H1 (cell line): ENCODE measurements around the gene ADCY2. TPM values are rescaled to one million over a fixed set of nuclear protein-coding genes. Genes with fewer than 3 reads are reported as not detected.
A peak's percentile ranks its signal among the peaks of the same experiment; 100 is the strongest.

Experiments used
- CTCF ChIA-PET: fragments of 300-600 bp; sonication (Branson Sonifier 250); formaldehyde crosslinking; loops from one replicate; lab custom pipeline; 2021; ENCODE audit not compliant: partially characterized antibody; lab: Charles Lee
- POLR2A ChIA-PET: fragments of 300-600 bp; sonication (Branson Sonifier 250); formaldehyde crosslinking; loops from one replicate; lab custom pipeline; 2021; ENCODE audit warnings: inconsistent platforms; ENCODE audit not compliant: partially characterized antibody; lab: Charles Lee
- DNase-seq, 2 experiments: peaks; one replicate each; pipeline versions ENCODE4 v3.0.0 to v3.0.0-alpha.2; 2010 to 2022; ENCODE audit warnings: low spot score in 2 of 2, low read depth in 1 of 2, mixed read lengths in 1 of 2
- FAIRE-seq: peaks from 2 replicates; lab custom pipeline; 2011; peaks lifted over from hg19 to GRCh38; lab: Jason Lieb, UNC
- H2AFZ ChIP-seq: 2 replicates; pipeline ENCODE4 v1.8.1; 2012; ENCODE audit warnings: low read length, inconsistent platforms
- H2AK5ac ChIP-seq: 2 replicates; pipeline ENCODE4 v1.6.1; 2013; ENCODE audit warnings: low read depth, low read length
- H2BK120ac ChIP-seq: replicated peaks from 2 replicates; pipeline ENCODE3; 2013; ENCODE audit warnings: low read depth, low read length, inconsistent platforms
- H2BK12ac ChIP-seq: 2 replicates; pipeline ENCODE4 v1.6.1; 2013; ENCODE audit warnings: low read depth, low read length
- H2BK15ac ChIP-seq: 2 replicates; pipeline ENCODE4 v1.6.1; 2013; ENCODE audit warnings: low read length
- H2BK20ac ChIP-seq: 2 replicates; pipeline ENCODE4 v1.6.1; 2013; ENCODE audit warnings: low read length
- H2BK5ac ChIP-seq: 2 replicates; pipeline ENCODE4 v1.6.1; 2013; ENCODE audit warnings: low read depth, low read length
- H3K14ac ChIP-seq: 2 replicates; pipeline ENCODE4 v1.6.1; 2013; ENCODE audit warnings: inconsistent platforms; ENCODE audit not compliant: insufficient read length
- H3K18ac ChIP-seq: 2 replicates; pipeline ENCODE4 v1.6.1; 2013; ENCODE audit warnings: low read length; ENCODE audit errors: extremely low read depth
- H3K23ac ChIP-seq: 2 replicates; pipeline ENCODE4 v1.6.1; 2013; ENCODE audit warnings: inconsistent platforms; ENCODE audit not compliant: insufficient read length
- H3K23me2 ChIP-seq: 2 replicates; pipeline ENCODE4 v1.6.1; 2013; ENCODE audit warnings: low read depth, low read length
- H3K27ac ChIP-seq: 2 replicates; pipeline ENCODE4 v1.6.1; 2011; ENCODE audit warnings: low read depth, low read length, inconsistent platforms
- H3K27me3 ChIP-seq, 4 experiments: replicated peaks in 1 of 4; 1 replicate in 1 of 4; 2 replicates in 3 of 4; pipeline versions ENCODE4 v1.6.1 to v1.8.1; 2011 to 2013; ENCODE audit warnings: low read length in 3 of 4, mild to moderate bottlenecking in 3 of 4, inconsistent platforms in 2 of 4, mixed read lengths in 2 of 4, moderate library complexity in 1 of 4; ENCODE audit not compliant: control insufficient read depth in 3 of 4, insufficient read depth in 3 of 4; ENCODE audit errors: extremely low read depth in 1 of 4
- H3K36me3 ChIP-seq, 4 experiments: 2 replicates each; pipeline versions ENCODE4 v1.6.1 to v1.8.1; 2011 to 2013; ENCODE audit warnings: mild to moderate bottlenecking in 4 of 4, low read length in 3 of 4, moderate library complexity in 2 of 4, control low read depth in 1 of 4, inconsistent platforms in 1 of 4; ENCODE audit not compliant: insufficient read depth in 4 of 4, control insufficient read depth in 2 of 4
- H3K4ac ChIP-seq: replicated peaks from 2 replicates; pipeline ENCODE3; 2013; ENCODE audit warnings: low read length, low read depth, mixed read lengths, inconsistent platforms; ENCODE audit not compliant: insufficient read length
- H3K4me1 ChIP-seq, 4 experiments: replicated peaks in 1 of 4; 1 replicate in 1 of 4; 2 replicates in 3 of 4; pipeline versions ENCODE4 v1.6.1 to v1.8.1; 2011 to 2013; ENCODE audit warnings: low read length in 3 of 4, inconsistent platforms in 2 of 4, mixed read lengths in 1 of 4; ENCODE audit not compliant: insufficient read depth in 4 of 4, control insufficient read depth in 3 of 4
- H3K4me2 ChIP-seq, 2 experiments: 2 replicates each; pipeline versions ENCODE4 v1.6.1 to v1.8.1; 2011 to 2013; ENCODE audit warnings: low read depth in 2 of 2, low read length in 2 of 2, control low read depth in 1 of 2, inconsistent platforms in 1 of 2, mild to moderate bottlenecking in 1 of 2; ENCODE audit not compliant: insufficient read depth in 1 of 2
- H3K4me3 ChIP-seq, 4 experiments: fragments of 200-600, 300-600 bp in 1 of 4; sonication (generic), shearing (Covaris generic), sonication (Bioruptor Twin) in 1 of 4; 2 replicates each; pipeline versions ENCODE4 v1.5.1 to v1.8.1; 2011 to 2016; ENCODE audit warnings: low read length in 4 of 4, low read depth in 3 of 4, control low read depth in 2 of 4, inconsistent platforms in 2 of 4, mild to moderate bottlenecking in 2 of 4, mixed read lengths in 1 of 4, moderate library complexity in 1 of 4; ENCODE audit not compliant: insufficient read depth in 2 of 4; ENCODE audit errors: extremely low read depth in 1 of 4
- H3K56ac ChIP-seq: replicated peaks from 2 replicates; pipeline ENCODE3; 2013; ENCODE audit warnings: low read depth, mild to moderate bottlenecking, mixed read lengths, low read length, inconsistent platforms; ENCODE audit not compliant: insufficient read length
- H3K79me1 ChIP-seq: 2 replicates; pipeline ENCODE4 v1.6.1; 2013; ENCODE audit warnings: low read depth, low read length, control low read depth
- H3K79me2 ChIP-seq, 2 experiments: 2 replicates each; pipeline versions ENCODE4 v1.6.1 to v1.8.1; 2012 to 2013; ENCODE audit warnings: low read length in 2 of 2, mild to moderate bottlenecking in 2 of 2, inconsistent platforms in 1 of 2; ENCODE audit not compliant: insufficient read depth in 2 of 2, control insufficient read depth in 1 of 2
- H3K9ac ChIP-seq, 4 experiments: replicated peaks in 1 of 4; 1 replicate in 1 of 4; 2 replicates in 3 of 4; pipeline versions ENCODE4 v1.6.1 to v1.8.1; 2011 to 2013; ENCODE audit warnings: low read depth in 3 of 4, low read length in 3 of 4, control low read depth in 2 of 4, mild to moderate bottlenecking in 2 of 4, moderate library complexity in 2 of 4, inconsistent platforms in 1 of 4; ENCODE audit errors: extremely low read depth in 1 of 4
- H3K9me3 ChIP-seq, 2 experiments: 2 replicates each; pipeline versions ENCODE4 v1.6.1 to v1.8.1; 2012 to 2013; ENCODE audit warnings: mild to moderate bottlenecking in 2 of 2, moderate library complexity in 2 of 2, control low read depth in 1 of 2, inconsistent platforms in 1 of 2, low read depth in 1 of 2, low read length in 1 of 2, mixed read lengths in 1 of 2; ENCODE audit not compliant: insufficient read depth in 2 of 2
- H4K20me1 ChIP-seq, 2 experiments: replicated peaks in 1 of 2; 2 replicates each; pipeline versions ENCODE3 to v1.8.1; 2011 to 2013; ENCODE audit warnings: inconsistent platforms in 2 of 2, low read length in 2 of 2, mild to moderate bottlenecking in 1 of 2; ENCODE audit not compliant: insufficient read depth in 2 of 2, control insufficient read depth in 1 of 2
- H4K5ac ChIP-seq: 2 replicates; pipeline ENCODE4 v1.6.1; 2013; ENCODE audit warnings: low read length, low read depth, mixed read lengths, inconsistent platforms; ENCODE audit not compliant: insufficient read length
- H4K8ac ChIP-seq: 2 replicates; pipeline ENCODE4 v1.8.0; 2013; ENCODE audit warnings: mild to moderate bottlenecking, moderate library complexity, low read length, inconsistent platforms; ENCODE audit not compliant: insufficient read depth; ENCODE audit errors: extremely low read depth
- H4K91ac ChIP-seq: replicated peaks from 2 replicates; pipeline ENCODE3; 2013; ENCODE audit warnings: low read length, mixed read lengths, inconsistent platforms; ENCODE audit not compliant: insufficient read length
- RFX5 ChIP-seq: IDR thresholded peaks from 2 replicates; pipeline ENCODE4 v1.6.1; 2011; ENCODE audit warnings: low read depth, low read length, improper control_type of control experiment, borderline replicate concordance
- WGBS, 2 experiments: shearing (Covaris generic) in 1 of 2; methylation state at CpG; one replicate each; pipeline versions ENCODE4 v1.1.6 to v1.1.7; 2013 to 2015; ENCODE audit warnings: low lambda C conversion rate in 2 of 2, mixed read lengths in 2 of 2, inconsistent platforms in 1 of 2, low coverage in 1 of 2, missing lambda C conversion rate in 1 of 2; ENCODE audit not compliant: insufficient replicate concordance in 2 of 2, insufficient coverage in 1 of 2, insufficient read length in 1 of 2; ENCODE audit errors: extremely low coverage in 1 of 2, missing lambda C conversion rate in 1 of 2; 5-methylcytosine and 5-hydroxymethylcytosine counted together
- polyA plus RNA-seq, 7 experiments: library from polyadenylated mRNA; depleted of rRNA in 3 of 7; stranded (reverse) in 5 of 7; unstranded in 2 of 7; fragments of >200 nt in 5 of 7; fragments of 200-250 nt in 2 of 7; gene quantifications; 1 replicate in 5 of 7; 2 replicates in 1 of 7; 4 replicates in 1 of 7; pipeline versions ENCODE4 v1.2.1 to v1.2.3, GENCODE V29; 2011 to 2013; ENCODE audit warnings: missing spikeins in 2 of 7, mixed read lengths in 2 of 7
- total RNA-seq: library from RNA; stranded (reverse); fragmentation: NEBNext Ultra II Directional; extraction: Animal tissue kit (Norgen Biotek cat#: 25700); gene quantifications from 2 replicates; pipeline ENCODE4 v1.2.1, GENCODE V29; 2021

The ADCY2 gene
- total and polyA plus RNA-seq, 2 of the 8 experiments (the other 6 are each of a cell fraction or from before 2014, with no cell fraction given): 35.8 to 122 TPM

- Histone ChIP-seq H4K91ac (no peak overlapping the region), H3K36me3 (no peaks in the 10 kb centered on the region; a peak in 2 of 8 replicates), H3K23me2 (no peaks in the 10 kb centered on the region), H3K9me3 (no peaks in the 10 kb centered on the region)
- TF ChIP-seq RFX5: no peak
- TF ChIP-seq, all 59 proteins: peak for 0
- no peak overlapping the region for H3K27ac ChIP-seq
- no peak overlapping the region for H4K8ac ChIP-seq
- peaks cover 6% of the 10 kb centered on the region for H3K79me1 ChIP-seq
- H2BK20ac ChIP-seq: no peak overlapping the region
- no peak overlapping the region for H3K4me2 ChIP-seq
- no peak overlapping the region for H3K4me3 ChIP-seq
- ChIA-PET CTCF (interaction anchor here (1.1 to 2.5 kb wide), 3 partner anchors 10 to 71 kb away, joined by 3 to 8 read pairs (median 7); no protein-coding TSS in a partner anchor), POLR2A (no interaction called here)
- no peak overlapping the region for H2BK15ac ChIP-seq
- H3K18ac ChIP-seq: no peak overlapping the region
- H3K4me1 ChIP-seq: peaks cover 0 to 6% (median 4%) of the 10 kb centered on the region in 4 experiments; a peak in 5 of 7 replicates
- H2AFZ ChIP-seq: no peak overlapping the region
- H3K56ac ChIP-seq: no peak overlapping the region
- 0 out of 2 replicates have a peak overlapping the region, but pooled peaks have one; percentile 91 for H2AK5ac ChIP-seq
- no peak overlapping the region for H3K4ac ChIP-seq
- no peak overlapping the region for H3K23ac ChIP-seq
- H2BK12ac ChIP-seq: 0 out of 2 replicates have a peak overlapping the region, but pooled peaks have one; percentile 32
- no peak overlapping the region for H3K14ac ChIP-seq
- no peak overlapping the region for H4K5ac ChIP-seq
- peaks cover 5 to 93% of the 10 kb centered on the region in 2 experiments; a peak in 3 of 4 replicates for H3K79me2 ChIP-seq
- H2BK120ac ChIP-seq: no peak overlapping the region
- peaks cover 0 to 4% of the 10 kb centered on the region in 2 experiments for H4K20me1 ChIP-seq
- FAIRE-seq (no peak), DNase-seq (no peak)
- WGBS, 2 experiments: 95% methylated on average over 7 of the region's 8 CpGs; no CpG with 5 or more reads in 1 of the 2 experiments
- H2BK5ac ChIP-seq: 0 out of 2 replicates have a peak overlapping the region, but pooled peaks have one; percentile 18
- no peaks in the 10 kb centered on the region for H3K27me3 ChIP-seq
- H3K9ac ChIP-seq: no peak overlapping the region
These were observed 51.0 kb downstream of the ADCY2 start for GRCh38 chr5:7446913-7447312.
